HG02571 (cell line): ENCODE results near the gene RGS7.
"Not testable (repeated sequence)": the region's sequence is repeated elsewhere in the genome, so short reads cannot be mapped to it uniquely, and the experiment has no call there.

Experiments
- ATAC-seq: cut with Tn5 transposase; IDR thresholded peaks from one replicate; pipeline ENCODE4 v1.9.1; 2021; ENCODE audit warnings: mild to moderate bottlenecking, moderate library complexity; ENCODE audit not compliant: unreplicated experiment

Gene RGS7

DNA sequence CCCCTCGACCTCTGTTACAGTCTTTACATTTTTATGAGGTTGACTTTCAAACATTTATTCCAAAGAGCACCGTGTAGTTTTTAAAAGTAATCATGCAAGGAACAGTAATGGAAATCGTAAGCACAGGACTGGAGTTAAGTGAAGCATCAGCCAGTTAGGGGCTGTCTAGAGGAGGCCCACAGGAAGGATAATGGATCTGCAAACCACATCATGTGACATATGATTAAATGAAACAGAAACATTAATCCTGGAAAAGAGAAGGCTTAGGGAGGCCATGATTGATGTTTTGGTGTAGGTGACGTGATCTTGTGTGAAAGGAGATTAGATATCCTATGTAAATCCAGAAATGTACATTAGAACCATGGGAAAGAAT lies 25.0 kb downstream of the RGS7 start:
- ATAC-seq, result no peak

DNA sequence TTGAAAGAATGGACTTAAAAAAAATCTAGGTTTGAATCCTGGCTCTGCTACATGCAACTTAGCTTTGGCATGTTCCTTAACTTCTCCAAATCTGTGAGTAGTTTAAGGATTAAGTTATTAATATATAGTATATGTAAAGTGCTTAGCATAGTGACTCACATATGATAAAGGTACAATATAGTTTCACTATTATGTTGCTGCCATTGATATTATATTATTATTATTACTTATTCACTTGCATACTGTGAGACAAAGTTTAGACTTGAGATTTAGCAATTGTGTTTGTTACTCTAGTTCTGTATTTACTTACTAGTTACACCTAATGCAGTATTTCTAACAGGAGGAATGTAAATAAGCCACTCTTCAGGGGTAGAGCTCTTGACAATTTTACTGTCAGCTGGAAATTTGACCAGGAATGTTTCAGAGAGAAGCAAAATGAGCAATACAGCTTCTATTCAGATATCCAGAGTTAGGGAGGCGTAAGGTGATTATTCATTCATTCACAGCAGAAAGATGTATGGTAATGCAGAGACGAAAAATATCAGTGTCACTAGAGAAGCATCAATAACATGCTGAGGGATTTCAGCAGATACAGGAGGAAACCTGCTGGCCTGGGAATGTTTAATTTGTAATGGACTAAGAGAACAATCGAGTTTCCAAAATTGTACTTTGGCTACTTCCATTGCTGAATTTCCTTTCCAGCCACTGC lies 25.5 kb downstream of the RGS7 start:
- no peak for ATAC-seq

DNA sequence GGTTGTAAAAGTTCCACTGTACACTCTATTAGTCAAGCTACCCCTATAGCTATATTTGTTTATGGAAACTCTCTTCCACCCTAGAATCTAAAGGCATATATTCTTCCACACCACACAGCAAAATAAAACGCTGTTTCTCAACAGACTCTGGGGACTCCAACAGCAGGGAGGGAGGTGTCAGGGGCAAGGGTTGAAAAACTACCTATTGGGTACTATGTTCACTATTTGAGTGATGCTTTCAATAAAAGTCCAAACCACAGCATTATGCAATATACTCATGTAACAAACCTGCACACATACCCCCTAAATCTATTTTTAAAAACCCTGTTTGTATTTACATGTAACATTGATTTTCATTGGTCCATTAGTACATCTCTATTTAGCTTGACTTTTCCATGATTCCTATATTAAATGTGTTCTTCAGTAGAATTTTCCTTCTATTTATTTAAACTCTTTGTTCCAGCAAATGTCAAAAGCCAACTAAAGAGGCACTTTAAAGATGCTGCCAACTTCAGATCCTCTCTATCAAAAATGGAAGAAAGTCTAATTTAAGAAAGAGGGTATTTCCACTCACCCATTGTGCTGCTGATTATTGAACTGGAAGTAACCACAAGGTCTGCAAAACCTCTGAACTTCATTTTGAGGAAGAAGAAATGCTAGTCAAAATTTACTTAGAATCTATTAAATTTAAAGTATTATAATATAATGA lies 26.2 kb downstream of the RGS7 start:
- ATAC-seq, result no peak

DNA sequence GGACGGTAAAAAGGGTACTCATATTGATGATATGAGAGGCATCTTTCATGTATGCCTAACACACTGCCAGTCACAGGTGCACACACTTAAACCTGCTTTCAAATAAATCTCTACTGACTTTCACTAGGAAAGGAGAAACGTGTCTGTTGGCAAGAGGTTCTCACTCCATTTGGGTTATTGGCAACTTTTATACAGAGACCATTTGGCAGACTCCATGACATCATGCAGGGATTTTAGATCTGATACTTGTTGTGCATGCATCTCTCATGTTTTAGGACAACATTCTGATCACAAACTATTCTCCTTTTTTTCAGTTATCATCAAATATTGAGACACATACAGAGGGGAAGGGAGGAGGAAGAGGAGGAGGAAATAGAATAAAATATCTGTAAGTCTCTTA lies 31.5 kb downstream of the RGS7 start:
- ATAC-seq, result no peak

- no peak for ATAC-seq
Measured at GRCh38 chr1:241323514-241324195, 33.4 kb downstream of the RGS7 start.

DNA sequence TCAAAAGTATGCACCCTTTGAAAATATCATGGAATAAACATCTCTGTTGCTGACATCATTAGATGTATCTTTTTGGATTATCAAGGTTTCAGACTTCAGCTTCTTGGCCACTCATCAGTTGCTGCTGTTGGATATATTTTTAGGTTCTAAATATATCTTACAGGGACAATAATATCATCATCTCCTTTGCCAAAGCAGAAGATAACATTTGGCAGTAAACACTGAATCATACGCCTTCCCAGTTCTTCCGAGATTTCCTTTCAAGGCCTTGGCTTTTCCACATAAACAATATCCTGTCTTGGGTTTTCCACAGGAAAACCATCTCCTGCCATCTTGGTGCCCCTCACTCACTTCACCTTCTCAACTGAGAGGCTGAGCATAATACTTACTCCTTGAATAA lies 39.3 kb downstream of the RGS7 start:
- no peak for ATAC-seq

DNA sequence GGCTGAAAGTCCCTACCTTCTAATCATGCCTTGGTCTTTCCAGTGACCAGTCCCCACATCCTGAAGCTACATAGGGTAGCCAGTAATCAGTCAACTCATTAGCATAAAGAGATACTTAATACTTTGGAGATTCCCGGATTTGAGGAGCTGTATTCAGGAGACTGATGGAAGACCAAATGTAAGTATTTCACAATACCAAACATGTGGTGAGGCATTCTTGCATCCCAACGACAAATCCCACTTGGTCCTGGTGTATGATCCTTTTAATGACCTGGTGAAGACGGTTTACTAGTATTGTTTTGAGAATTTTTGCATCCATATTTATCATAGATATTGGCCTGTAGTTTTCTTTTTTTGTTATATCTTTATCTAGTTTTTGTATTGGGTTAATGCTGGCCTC lies 40.6 kb downstream of the RGS7 start:
- no peak for ATAC-seq

DNA sequence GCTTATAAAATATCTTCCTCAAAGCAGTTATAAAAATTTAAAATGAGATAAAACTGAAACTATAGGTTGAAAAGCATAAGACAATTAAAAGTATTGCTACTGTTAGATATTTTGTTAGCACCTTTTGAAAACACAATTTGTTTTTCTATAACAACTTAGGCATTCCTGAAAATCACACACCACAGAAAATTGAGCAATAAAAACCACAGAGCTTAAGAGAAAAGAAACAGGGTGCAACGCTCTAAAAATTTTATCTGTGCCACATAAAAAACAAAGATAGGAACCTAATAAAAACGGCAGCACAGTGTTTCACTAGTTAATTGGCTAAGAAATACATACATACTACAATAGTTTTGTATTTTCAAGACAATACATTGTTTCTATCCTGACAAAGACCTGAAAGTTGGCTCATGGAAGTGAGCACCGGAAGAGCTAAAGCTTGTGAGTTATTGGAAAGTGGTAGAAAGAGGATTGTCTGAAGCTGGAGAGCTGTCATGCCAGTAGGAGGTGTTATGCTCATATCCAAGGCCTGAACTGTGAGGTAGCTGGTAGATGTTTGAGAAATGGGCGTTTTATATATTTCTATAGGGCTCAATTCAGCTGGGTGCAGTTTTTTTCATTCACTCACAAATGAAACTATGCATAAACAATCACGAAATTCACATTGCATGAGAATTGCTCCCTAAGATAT lies 45.8 kb downstream of the RGS7 start:
- no peak for ATAC-seq

DNA sequence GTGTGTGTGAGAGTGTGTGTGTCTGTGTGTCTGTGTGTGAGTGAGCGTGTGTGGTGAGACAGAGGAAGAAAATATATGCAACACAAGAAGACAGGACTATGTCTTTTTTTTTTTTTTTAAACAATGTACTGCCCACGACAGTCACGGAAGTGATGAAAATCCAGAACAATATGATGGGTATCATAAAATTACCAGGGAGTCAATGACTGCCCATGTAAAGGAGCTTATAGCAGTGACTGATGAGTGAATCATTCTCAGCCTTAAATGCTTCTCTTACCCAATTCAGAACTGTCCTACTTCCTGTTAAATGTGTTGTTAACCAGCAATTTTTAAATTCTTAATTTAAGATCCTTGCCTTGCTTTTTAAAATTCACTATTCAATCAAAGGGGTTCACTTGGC lies 46.6 kb downstream of the RGS7 start:
- no peak for ATAC-seq

DNA sequence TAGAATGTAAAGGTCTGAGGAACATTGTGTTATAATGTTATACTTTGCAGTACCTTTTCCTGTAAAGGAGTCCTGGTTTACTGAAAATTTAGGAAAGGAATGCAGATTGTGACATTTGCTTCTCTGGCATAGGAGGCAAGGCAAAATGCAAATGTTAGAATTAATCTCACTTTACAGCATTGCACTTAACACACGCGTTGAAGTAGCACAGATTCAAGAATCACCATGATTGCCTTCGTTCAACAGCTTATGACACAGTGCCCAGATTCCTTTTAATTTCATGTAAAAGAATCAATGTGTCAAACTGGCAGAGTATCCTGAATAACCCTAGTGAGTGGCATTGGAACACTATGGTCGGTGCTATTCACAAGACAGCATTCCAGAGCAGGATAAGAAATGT lies 47.4 kb downstream of the RGS7 start:
- no peak for ATAC-seq

DNA sequence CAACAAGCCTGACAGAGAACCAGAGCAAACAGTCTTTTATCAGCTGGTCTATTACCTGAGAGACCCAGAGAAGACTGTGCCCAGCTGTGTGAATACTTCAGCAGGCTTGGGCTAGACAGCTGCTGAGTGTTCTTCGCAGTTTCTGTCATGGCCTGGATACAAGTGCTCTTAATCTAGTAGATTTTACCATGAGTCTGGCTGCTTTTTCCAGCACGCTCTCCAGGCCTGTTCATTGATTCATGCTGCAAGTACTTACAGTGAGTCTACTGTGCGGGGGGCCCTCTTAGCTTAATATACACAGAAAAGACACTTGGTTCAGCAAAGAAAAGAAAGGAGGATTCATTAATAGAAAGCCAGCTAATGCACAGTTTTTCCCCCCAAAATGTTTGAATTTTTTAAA lies 48.5 kb downstream of the RGS7 start:
- no peak for ATAC-seq

GRCh38 chr1:241308011-241308410 lies 49.0 kb downstream of the RGS7 start:
- ATAC-seq, result no peak

GRCh38 chr1:241306125-241306790 lies 50.7 kb downstream of the RGS7 start:
- ATAC-seq, result no peak

- not testable (repeated sequence) for ATAC-seq
Measured at GRCh38 chr1:241302024-241302423, 55.0 kb downstream of the RGS7 start.

- ATAC-seq, result no peak
Measured at GRCh38 chr1:241299347-241299746, 57.7 kb downstream of the RGS7 start.

DNA sequence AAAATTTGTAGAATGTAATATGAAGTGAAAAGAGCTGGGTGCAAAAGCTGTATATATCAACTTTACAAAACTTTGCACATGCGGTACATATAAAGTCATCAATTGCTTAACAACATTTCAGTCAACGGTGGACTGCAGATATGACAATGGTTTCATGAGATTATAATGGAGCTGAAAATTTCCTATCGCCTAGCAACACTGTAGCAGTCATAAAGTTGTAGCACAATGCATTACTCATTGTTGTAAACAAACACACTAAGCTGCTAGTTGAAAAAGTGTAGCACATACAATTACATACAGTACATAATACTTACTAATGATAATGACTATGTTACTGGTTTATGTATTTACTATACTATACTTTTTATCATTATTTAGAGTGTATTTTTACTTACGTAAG lies 64.0 kb downstream of the RGS7 start:
- no peak for ATAC-seq

DNA sequence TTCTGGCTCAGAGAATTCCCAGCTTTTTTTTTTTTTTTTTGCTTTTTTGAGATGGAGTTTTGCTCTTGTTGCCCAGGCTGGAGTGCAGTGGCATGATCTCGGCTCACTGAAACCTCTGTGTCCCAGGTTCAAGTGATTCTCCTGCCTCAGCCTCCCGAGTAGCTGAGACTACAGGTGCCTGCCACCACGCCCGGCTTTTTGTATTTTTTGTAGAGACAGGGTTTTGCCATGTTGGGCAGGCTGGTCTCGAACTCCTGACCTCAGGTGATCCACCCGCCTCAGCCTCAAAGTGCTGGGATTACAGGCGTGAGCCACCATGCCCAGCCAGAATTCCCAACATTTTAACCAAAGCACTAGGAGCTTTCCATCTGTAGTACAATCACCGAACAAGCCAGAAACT lies 65.5 kb downstream of the RGS7 start:
- not testable (repeated sequence) for ATAC-seq

GRCh38 chr1:241286486-241286885 lies 70.5 kb downstream of the RGS7 start:
- ATAC-seq, result no peak

GRCh38 chr1:241276391-241276790 lies 80.6 kb downstream of the RGS7 start:
- no peak for ATAC-seq

- ATAC-seq, result no peak
Measured at GRCh38 chr1:241275981-241276380, 81.0 kb downstream of the RGS7 start.

DNA sequence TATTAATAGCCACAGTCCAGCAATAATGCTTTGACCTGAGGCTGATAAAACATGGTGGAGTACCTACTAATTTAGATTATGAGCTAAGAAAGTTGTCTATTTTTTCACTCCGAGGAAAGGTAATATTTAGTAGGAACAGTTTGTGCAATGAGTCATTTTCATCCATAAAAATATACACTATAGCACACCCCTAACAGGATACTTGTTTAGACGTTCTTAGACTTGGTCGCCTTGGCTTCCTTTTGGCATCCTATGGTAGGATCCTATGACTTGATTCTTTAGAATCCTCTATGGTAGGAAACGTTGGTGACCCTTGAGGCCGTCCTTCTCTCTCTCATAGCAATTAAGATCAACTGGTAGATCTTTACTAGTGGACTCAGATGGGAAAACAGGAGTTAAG lies 81.8 kb downstream of the RGS7 start:
- no peak for ATAC-seq
